ENCODE measurements around the gene ADCY1.

DNA sequence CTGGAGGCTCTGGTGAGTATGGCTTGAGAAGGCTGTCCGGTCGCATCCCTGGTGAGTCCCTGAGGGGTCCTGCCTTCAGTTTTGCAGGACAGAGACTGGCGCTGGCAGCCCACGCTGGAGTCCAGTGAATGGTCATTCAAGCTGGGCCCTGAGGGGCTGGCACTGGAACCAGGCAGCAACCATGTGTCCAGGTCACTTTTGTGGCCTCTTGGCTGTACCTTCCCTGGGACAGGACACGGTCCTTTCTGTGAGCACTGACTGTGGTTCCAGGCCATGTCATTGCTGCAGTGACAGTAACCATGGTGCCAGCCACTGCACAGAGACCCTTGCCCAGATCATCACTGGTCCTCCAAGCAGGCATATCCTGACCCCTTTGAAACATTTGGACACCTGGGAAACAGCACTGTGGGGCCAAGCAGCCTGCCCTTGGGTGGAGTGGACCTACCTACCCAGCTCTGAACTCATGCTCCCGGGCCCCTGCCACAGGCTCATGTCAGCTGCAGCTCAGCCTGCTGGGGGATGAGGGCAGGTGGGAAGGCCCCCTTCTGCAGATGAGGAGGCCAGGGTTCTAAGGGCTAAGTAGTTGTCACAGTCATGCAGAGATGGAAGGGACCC, 72.1 kb downstream of the ADCY1 start:
- TF ChIP-seq, protein P1, sequence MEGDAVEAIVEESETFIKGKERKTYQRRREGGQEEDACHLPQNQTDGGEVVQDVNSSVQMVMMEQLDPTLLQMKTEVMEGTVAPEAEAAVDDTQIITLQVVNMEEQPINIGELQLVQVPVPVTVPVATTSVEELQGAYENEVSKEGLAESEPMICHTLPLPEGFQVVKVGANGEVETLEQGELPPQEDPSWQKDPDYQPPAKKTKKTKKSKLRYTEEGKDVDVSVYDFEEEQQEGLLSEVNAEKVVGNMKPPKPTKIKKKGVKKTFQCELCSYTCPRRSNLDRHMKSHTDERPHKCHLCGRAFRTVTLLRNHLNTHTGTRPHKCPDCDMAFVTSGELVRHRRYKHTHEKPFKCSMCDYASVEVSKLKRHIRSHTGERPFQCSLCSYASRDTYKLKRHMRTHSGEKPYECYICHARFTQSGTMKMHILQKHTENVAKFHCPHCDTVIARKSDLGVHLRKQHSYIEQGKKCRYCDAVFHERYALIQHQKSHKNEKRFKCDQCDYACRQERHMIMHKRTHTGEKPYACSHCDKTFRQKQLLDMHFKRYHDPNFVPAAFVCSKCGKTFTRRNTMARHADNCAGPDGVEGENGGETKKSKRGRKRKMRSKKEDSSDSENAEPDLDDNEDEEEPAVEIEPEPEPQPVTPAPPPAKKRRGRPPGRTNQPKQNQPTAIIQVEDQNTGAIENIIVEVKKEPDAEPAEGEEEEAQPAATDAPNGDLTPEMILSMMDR (IDR thresholded peaks at IDR 0.05; ENCODE audit: low read length), result no peak
- no peak for TF ChIP-seq EZH2 (optimal IDR thresholded peaks at IDR 0.05; ENCODE audit: low read depth, low read length)
